CD14-positive monocyte (primary cell): ENCODE data around the gene SPATA2L. TPM values are rescaled to one million over a fixed set of nuclear protein-coding genes. Genes with fewer than 3 reads are reported as not detected.

ENCODE experiments used
- DNase-seq, 3 donors: peaks; one replicate each; pipeline ENCODE4 v3.0.0-alpha.2; 2011 to 2022
- H2AFZ ChIP-seq: 2 replicates; pipeline ENCODE4 v1.6.0; 2012; ENCODE audit warnings: mild to moderate bottlenecking, low read depth, low read length, inconsistent platforms; ENCODE audit not compliant: insufficient read depth, poor library complexity, severe bottlenecking
- H3K27ac ChIP-seq, 2 donors: 1 replicate in 1 of 2; 2 replicates in 1 of 2; pipeline ENCODE4 v1.5.1; 2012 to 2013; ENCODE audit warnings: low read length in 2 of 2, control low read depth in 1 of 2, inconsistent platforms in 1 of 2, low read depth in 1 of 2, mild to moderate bottlenecking in 1 of 2
- H3K27me3 ChIP-seq, 2 donors: one replicate each; pipeline versions ENCODE4 v1.6.0 to v1.6.1; 2011 to 2013; ENCODE audit warnings: low read length in 2 of 2; ENCODE audit not compliant: control insufficient read depth in 2 of 2, insufficient read depth in 2 of 2
- H3K36me3 ChIP-seq, 2 donors: replicated peaks in 1 of 2; 1 replicate in 1 of 2; 2 replicates in 1 of 2; pipeline versions ENCODE4 v1.5.1 to v1.6.1; 2012 to 2013; ENCODE audit warnings: low read length in 2 of 2, control low read depth in 1 of 2, inconsistent platforms in 1 of 2, mild to moderate bottlenecking in 1 of 2; ENCODE audit not compliant: insufficient read depth in 2 of 2, control insufficient read depth in 1 of 2
- H3K4me1 ChIP-seq, 2 donors: 1 replicate in 1 of 2; 2 replicates in 1 of 2; pipeline versions ENCODE4 v1.5.1 to v1.6.1; 2012 to 2013; ENCODE audit warnings: low read length in 2 of 2, control low read depth in 1 of 2, inconsistent platforms in 1 of 2, mild to moderate bottlenecking in 1 of 2, moderate library complexity in 1 of 2; ENCODE audit not compliant: insufficient read depth in 2 of 2, control insufficient read depth in 1 of 2
- H3K4me2 ChIP-seq: replicated peaks from 2 replicates; pipeline ENCODE3; 2012; ENCODE audit warnings: low read length, moderate library complexity, mild to moderate bottlenecking; ENCODE audit not compliant: poor library complexity, severe bottlenecking; ENCODE audit errors: extremely low read depth
- H3K4me3 ChIP-seq, 3 experiments: fragments of 200-600 bp in 1 of 3; sonication (generic) in 1 of 3; replicated peaks in 1 of 3; 1 replicate in 2 of 3; 2 replicates in 1 of 3; pipeline ENCODE4 v1.5.1; 2011 to 2013; ENCODE audit warnings: low read length in 3 of 3, mild to moderate bottlenecking in 3 of 3, control low read depth in 2 of 3, low read depth in 2 of 3, inconsistent platforms in 1 of 3, moderate library complexity in 1 of 3
- H3K79me2 ChIP-seq: 2 replicates; pipeline ENCODE4 v1.6.0; 2012; ENCODE audit warnings: mild to moderate bottlenecking, control low read depth, inconsistent platforms, low read length, moderate library complexity; ENCODE audit not compliant: insufficient read depth
- H3K9ac ChIP-seq: 2 replicates; pipeline ENCODE4 v1.6.0; 2017; ENCODE audit warnings: low read length, mild to moderate bottlenecking; ENCODE audit not compliant: insufficient read depth, poor library complexity, severe bottlenecking
- H3K9me3 ChIP-seq, 2 donors: replicated peaks in 1 of 2; 1 replicate in 1 of 2; 2 replicates in 1 of 2; pipeline versions ENCODE4 v1.5.1 to v1.6.1; 2012 to 2013; ENCODE audit warnings: low read length in 2 of 2, control low read depth in 1 of 2; ENCODE audit not compliant: control insufficient read depth in 1 of 2, insufficient read depth in 1 of 2
- H4K20me1 ChIP-seq: 2 replicates; pipeline ENCODE4 v1.6.0; 2012; ENCODE audit warnings: mild to moderate bottlenecking, low read length, control low read depth, moderate library complexity; ENCODE audit not compliant: insufficient read depth
- H3K27ac Mint-ChIP-seq, 7 donors: one replicate each; pipeline ENCODE4 v1.8.0; 2020; ENCODE audit warnings: mild to moderate bottlenecking in 7 of 7, mixed read lengths in 7 of 7, moderate library complexity in 6 of 7, inconsistent platforms in 2 of 7
- H3K27me3 Mint-ChIP-seq, 3 donors: one replicate each; pipeline ENCODE4 v1.8.0; 2021 to 2022; ENCODE audit warnings: low read depth in 3 of 3, mild to moderate bottlenecking in 3 of 3, mixed read lengths in 3 of 3, moderate library complexity in 3 of 3, inconsistent platforms in 1 of 3
- H3K36me3 Mint-ChIP-seq, 2 donors: one replicate each; pipeline ENCODE4 v1.8.0; 2020; ENCODE audit warnings: mixed read lengths in 2 of 2, inconsistent platforms in 1 of 2, mild to moderate bottlenecking in 1 of 2
- H3K4me1 Mint-ChIP-seq: one replicate; pipeline ENCODE4 v1.8.0; 2020; ENCODE audit warnings: mild to moderate bottlenecking, mixed read lengths
- H3K4me3 Mint-ChIP-seq, 2 donors: one replicate each; pipeline ENCODE4 v1.8.0; 2020; ENCODE audit warnings: mild to moderate bottlenecking in 2 of 2, mixed read lengths in 2 of 2, moderate library complexity in 1 of 2
- H3K9me3 Mint-ChIP-seq, 7 donors: one replicate each; pipeline ENCODE4 v1.8.0; 2020 to 2022; ENCODE audit warnings: mixed read lengths in 7 of 7, mild to moderate bottlenecking in 6 of 7, moderate library complexity in 6 of 7, inconsistent platforms in 2 of 7
- CTCF ChIP-seq: fragments of 200-600 bp; IDR thresholded peaks from one replicate; pipeline ENCODE4 v1.8.0; 2022; ENCODE audit warnings: antibody characterized with exemption, mild to moderate bottlenecking
- WGBS: methylation state at CpG from one replicate; pipeline ENCODE4 v1.1.5; 2013; ENCODE audit warnings: missing lambda C conversion rate; ENCODE audit not compliant: insufficient coverage; 5-methylcytosine and 5-hydroxymethylcytosine counted together
- intact Hi-C, 2 donors: fragments of 100-400 bp; cut with micrococcal nuclease; formaldehyde crosslinking; loops; one replicate each; pipeline versions ENCODE4 v1.15.0 to v1.15.1; 2023
- polyA plus RNA-seq, 3 donors: library from polyadenylated mRNA; depleted of rRNA in 1 of 3; unstranded in 2 of 3; stranded (reverse) in 1 of 3; fragments of 300-500 nt in 2 of 3; fragments of >200 nt in 1 of 3; fragmentation: Illumina TruSeq in 2 of 3; gene quantifications; 1 replicate in 2 of 3; 2 replicates in 1 of 3; pipeline ENCODE4 v1.2.3, GENCODE V29; 2012 to 2021

Gene SPATA2L
- polyA plus RNA-seq, 3 donors: 10.0 to 17.6 (median 15.1) TPM

GRCh38 chr16:89668790-89669158, 32.7 kb downstream of the SPATA2L start:
- no peak for TF ChIP-seq CTCF
- no peak overlapping the region for H3K4me3 ChIP-seq
- peak overlapping the region; percentile 39 to 56 for H3K4me3 Mint-ChIP-seq
- peaks cover 2 to 10% of the 10 kb centered on the region in 2 donors for H3K36me3 Mint-ChIP-seq
- H3K4me1 ChIP-seq: peaks cover 0 to 5% of the 10 kb centered on the region in 2 donors
- no peak overlapping the region for H3K4me2 ChIP-seq
- no peaks in the 10 kb centered on the region for H3K27me3 ChIP-seq
- no peak overlapping the region for H2AFZ ChIP-seq
- no peak overlapping the region for H3K27ac Mint-ChIP-seq
- no peaks in the 10 kb centered on the region for H3K79me2 ChIP-seq
- DNase-seq: no peak
- H3K27ac ChIP-seq: no peak overlapping the region
- no peaks in the 10 kb centered on the region for H4K20me1 ChIP-seq
- 39% methylated on average over 3 of the region's 5 CpGs for WGBS
- H3K36me3 ChIP-seq: peaks cover 0 to 6% of the 10 kb centered on the region in 2 donors
- peaks cover 2 to 9% (median 3%) of the 10 kb centered on the region in 3 donors for H3K27me3 Mint-ChIP-seq
- peaks cover 5 to 11% (median 10%) of the 10 kb centered on the region in 7 donors for H3K9me3 Mint-ChIP-seq
- peaks cover 12% of the 10 kb centered on the region for H3K4me1 Mint-ChIP-seq
- intact Hi-C loops: no loop called here
- peaks cover 0 to 10% of the 10 kb centered on the region in 2 donors for H3K9me3 ChIP-seq
- H3K9ac ChIP-seq: peak overlapping the region; percentile 15

DNA sequence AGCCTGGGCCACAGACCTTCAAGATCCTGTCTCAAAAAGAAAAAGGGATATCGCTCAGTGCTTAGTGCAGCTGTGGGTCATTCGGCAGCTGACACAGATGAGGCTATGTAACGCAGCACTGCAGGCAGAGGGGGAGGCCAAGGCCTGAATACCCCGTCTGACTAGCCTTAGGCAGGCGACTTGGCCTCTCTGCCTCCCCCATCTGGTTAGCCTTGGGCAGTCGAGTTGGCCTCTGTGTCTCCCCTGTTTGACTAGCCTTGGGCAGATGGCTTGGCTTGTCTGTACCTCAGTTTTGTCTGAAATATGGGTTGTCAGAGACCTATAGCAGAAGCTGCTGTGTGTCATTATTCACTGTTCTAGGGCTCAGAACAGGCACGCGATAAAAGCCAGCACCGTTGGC, 33.9 kb downstream of the SPATA2L start:
- H3K4me2 ChIP-seq: no peak overlapping the region
- DNase-seq: no peak
- no peaks in the 10 kb centered on the region for H4K20me1 ChIP-seq
- no peak for TF ChIP-seq CTCF
- intact Hi-C loops: no loop called here
- peaks cover 0 to 10% of the 10 kb centered on the region in 2 donors for H3K9me3 ChIP-seq
- H3K4me1 ChIP-seq: peaks cover 0 to 5% of the 10 kb centered on the region in 2 donors
- H3K9me3 Mint-ChIP-seq: peaks cover 5 to 11% (median 10%) of the 10 kb centered on the region in 7 donors
- H3K9ac ChIP-seq: no peak overlapping the region
- WGBS: 76% methylated on average over 6 of the region's 9 CpGs
- no peak overlapping the region for H3K4me3 Mint-ChIP-seq
- H3K27me3 ChIP-seq: no peaks in the 10 kb centered on the region
- peaks cover 12% of the 10 kb centered on the region for H3K4me1 Mint-ChIP-seq
- peaks cover 5 to 20% of the 10 kb centered on the region in 2 donors for H3K36me3 Mint-ChIP-seq
- H3K4me3 ChIP-seq: no peak overlapping the region
- no peak overlapping the region for H2AFZ ChIP-seq
- no peak overlapping the region for H3K27ac Mint-ChIP-seq
- no peak overlapping the region for H3K27ac ChIP-seq
- peaks cover 2 to 9% (median 3%) of the 10 kb centered on the region in 3 donors for H3K27me3 Mint-ChIP-seq
- H3K79me2 ChIP-seq: no peaks in the 10 kb centered on the region
- H3K36me3 ChIP-seq: peaks cover 2 to 12% of the 10 kb centered on the region in 2 donors
